TTC549 (cell line): ENCODE data around the gene WDR83.
"Not testable (repeated sequence)": the region's sequence is repeated elsewhere in the genome, so short reads cannot be mapped to it uniquely, and the experiment has no call there.

ENCODE experiments used
- FAIRE-seq: peaks from 2 replicates; lab custom pipeline; 2012; peaks lifted over from hg19 to GRCh38; lab: Jason Lieb, UNC

Gene WDR83

GRCh38 chr19:12666265-12667048 lies at the start of gene WDR83, which contains the start of gene MAN2B1:
WDR83 (plus strand) TSS chr19:12666807; CDS start chr19:12669791, 2,984 bp downstream.
MAN2B1 (minus strand) TSS chr19:12666742; CDS start chr19:12666701, 41 bp downstream.
- no peak for FAIRE-seq

- FAIRE-seq, result no peak
Observed at GRCh38 chr19:12617646-12618045, 49.0 kb upstream of the WDR83 start.

GRCh38 chr19:12621253-12622024 lies 45.2 kb upstream of the WDR83 start:
- FAIRE-seq, result not testable (repeated sequence)

GRCh38 chr19:12623361-12624031 lies 43.1 kb upstream of the WDR83 start:
- FAIRE-seq, result no peak

- no peak for FAIRE-seq
Observed at GRCh38 chr19:12626958-12627357, 39.6 kb upstream of the WDR83 start.

- no peak for FAIRE-seq
Observed at GRCh38 chr19:12628040-12629022, 38.3 kb upstream of the WDR83 start.

- no peak for FAIRE-seq
Observed at GRCh38 chr19:12629215-12629614, 37.4 kb upstream of the WDR83 start.

- no peak for FAIRE-seq
Observed at GRCh38 chr19:12636631-12637030, 30.0 kb upstream of the WDR83 start.

- no peak for FAIRE-seq
Observed at GRCh38 chr19:12638611-12639182, 27.9 kb upstream of the WDR83 start.

GRCh38 chr19:12639901-12640613 lies 26.6 kb upstream of the WDR83 start:
- no peak for FAIRE-seq

GRCh38 chr19:12641456-12641855 lies 25.2 kb upstream of the WDR83 start:
- no peak for FAIRE-seq

- FAIRE-seq, result no peak
Observed at GRCh38 chr19:12642506-12642905, 24.1 kb upstream of the WDR83 start.

- FAIRE-seq, result not testable (repeated sequence)
Observed at GRCh38 chr19:12643716-12644115, 22.9 kb upstream of the WDR83 start.

GRCh38 chr19:12646551-12646950 lies 20.1 kb upstream of the WDR83 start:
- no peak for FAIRE-seq

- no peak for FAIRE-seq
Observed at GRCh38 chr19:12647047-12647446, 19.6 kb upstream of the WDR83 start.

- no peak for FAIRE-seq
Observed at GRCh38 chr19:12647490-12648071, 19.0 kb upstream of the WDR83 start.

- no peak for FAIRE-seq
Observed at GRCh38 chr19:12648088-12648487, 18.5 kb upstream of the WDR83 start.

GRCh38 chr19:12649941-12650340 lies 16.7 kb upstream of the WDR83 start:
- FAIRE-seq, result no peak

- FAIRE-seq, result no peak
Observed at GRCh38 chr19:12652219-12652618, 14.4 kb upstream of the WDR83 start.

- no peak for FAIRE-seq
Observed at GRCh38 chr19:12655546-12655945, 11.1 kb upstream of the WDR83 start.
